Peyer's patch (tissue), 4 donors: ENCODE results near the gene CGA. TPM values are rescaled to one million over a fixed set of nuclear protein-coding genes. Genes with fewer than 3 reads are reported as not detected.

ENCODE experiments used
- DNase-seq, 3 donors: peaks; one replicate each; pipeline ENCODE4 v3.0.0-alpha.2; 2017 to 2019
- H3K27ac ChIP-seq, 4 donors: fragments of 200-600 bp; sonication (generic); one replicate each; pipeline ENCODE4 v1.5.1; 2016 to 2019
- H3K27me3 ChIP-seq, 2 donors: fragments of 200-600 bp; sonication (generic); one replicate each; pipeline ENCODE4 v1.5.1; 2019
- H3K36me3 ChIP-seq, 3 donors: fragments of 200-600 bp; sonication (generic); one replicate each; pipeline ENCODE4 v1.5.1; 2016 to 2019
- H3K4me1 ChIP-seq, 4 donors: fragments of 200-600 bp; sonication (generic); one replicate each; pipeline ENCODE4 v1.5.1; 2016 to 2019
- H3K4me3 ChIP-seq, 4 donors: fragments of 200-600 bp; sonication (generic); 1 replicate in 3 of 4; 2 replicates in 1 of 4; pipeline ENCODE4 v1.5.1; 2016 to 2019; ENCODE audit warnings: mild to moderate bottlenecking in 1 of 4
- H3K9me3 ChIP-seq, 4 donors: fragments of 200-600 bp; sonication (generic); one replicate each; pipeline ENCODE4 v1.5.1; 2016 to 2019; ENCODE audit warnings: mild to moderate bottlenecking in 1 of 4
- CTCF ChIP-seq, 6 experiments: fragments of 450-650 bp in 4 of 6; fragments of 200-600 bp in 2 of 6; sonication (generic) in 1 of 6; IDR thresholded peaks; one replicate each; pipeline ENCODE4 v1.5.1; 2017 to 2019; ENCODE audit warnings: antibody characterized with exemption in 6 of 6, mild to moderate bottlenecking in 3 of 6, moderate library complexity in 1 of 6
- POLR2A ChIP-seq, 2 donors: fragments of 450-650 bp; IDR thresholded peaks; one replicate each; pipeline ENCODE4 v1.5.1; 2017; ENCODE audit warnings: antibody characterized with exemption in 2 of 2, mild to moderate bottlenecking in 2 of 2, moderate library complexity in 2 of 2
- total RNA-seq, 4 donors: library from RNA; depleted of rRNA; stranded (reverse); fragments of >200 nt; gene quantifications; one replicate each; pipeline ENCODE4 v1.1.0, GENCODE V29; 2016

CGA gene
- total RNA-seq, 4 donors from 2014 or later, result not detected

GRCh38 chr6:87065117-87065516, 29.8 kb downstream of the CGA start:
- no peak for TF ChIP-seq CTCF (IDR thresholded peaks at IDR 0.05)
- TF ChIP-seq POLR2A (IDR thresholded peaks at IDR 0.05), result no peak
- H3K36me3 ChIP-seq, result no peaks in the 10 kb centered on the region
- no peaks in the 10 kb centered on the region for H3K4me1 ChIP-seq
- H3K4me3 ChIP-seq, result no peak overlapping the region
- no peak overlapping the region for H3K27ac ChIP-seq
- no peaks in the 10 kb centered on the region for H3K27me3 ChIP-seq
- DNase-seq, result no peak
- H3K9me3 ChIP-seq, result no peaks in the 10 kb centered on the region

GRCh38 chr6:87059943-87060342, 35.0 kb downstream of the CGA start:
- no peak for TF ChIP-seq POLR2A (IDR thresholded peaks at IDR 0.05)
- no peak for TF ChIP-seq CTCF (IDR thresholded peaks at IDR 0.05)
- Histone ChIP-seq H3K4me3 (no peak overlapping the region), H3K27ac (no peak overlapping the region), H3K36me3 (no peaks in the 10 kb centered on the region), H3K27me3 (no peaks in the 10 kb centered on the region), H3K9me3 (no peaks in the 10 kb centered on the region), H3K4me1 (no peaks in the 10 kb centered on the region)
- DNase-seq, result no peak

- H3K27ac ChIP-seq, result no peak overlapping the region
- TF ChIP-seq CTCF (IDR thresholded peaks at IDR 0.05), result no peak
- TF ChIP-seq POLR2A (IDR thresholded peaks at IDR 0.05), result no peak
- no peaks in the 10 kb centered on the region for H3K27me3 ChIP-seq
- DNase-seq, result no peak
- H3K4me3 ChIP-seq, result no peak overlapping the region
- no peaks in the 10 kb centered on the region for H3K4me1 ChIP-seq
- no peaks in the 10 kb centered on the region for H3K9me3 ChIP-seq
- H3K36me3 ChIP-seq, result no peaks in the 10 kb centered on the region
Measured at GRCh38 chr6:87054143-87054833, 40.6 kb downstream of the CGA start.

GRCh38 chr6:87053312-87053711, 41.6 kb downstream of the CGA start:
- Histone ChIP-seq H3K27me3 (no peaks in the 10 kb centered on the region), H3K9me3 (no peaks in the 10 kb centered on the region), H3K4me1 (no peaks in the 10 kb centered on the region), H3K27ac (no peak overlapping the region), H3K36me3 (no peaks in the 10 kb centered on the region), H3K4me3 (no peak overlapping the region)
- no peak for DNase-seq
- TF ChIP-seq POLR2A (IDR thresholded peaks at IDR 0.05) (no peak), CTCF (IDR thresholded peaks at IDR 0.05) (no peak)

- H3K9me3 ChIP-seq, result no peaks in the 10 kb centered on the region
Measured at GRCh38 chr6:87049779-87050178, 45.1 kb downstream of the CGA start.

GRCh38 chr6:87045521-87046075, 49.3 kb downstream of the CGA start:
- no peak overlapping the region for H3K27ac ChIP-seq

More at GRCh38 chr6:87049779-87050178, 45.1 kb downstream of the CGA start:
- no peak for DNase-seq
- TF ChIP-seq POLR2A (IDR thresholded peaks at IDR 0.05), result no peak
- H3K36me3 ChIP-seq, result no peaks in the 10 kb centered on the region
- no peak overlapping the region for H3K4me3 ChIP-seq
- no peaks in the 10 kb centered on the region for H3K4me1 ChIP-seq
- no peaks in the 10 kb centered on the region for H3K27me3 ChIP-seq
- no peak overlapping the region for H3K27ac ChIP-seq

More at GRCh38 chr6:87045521-87046075, 49.3 kb downstream of the CGA start:
- no peak for TF ChIP-seq POLR2A (IDR thresholded peaks at IDR 0.05)
- no peak for TF ChIP-seq CTCF (IDR thresholded peaks at IDR 0.05)
- no peak for DNase-seq
- H3K4me3 ChIP-seq, result no peak overlapping the region
- no peaks in the 10 kb centered on the region for H3K36me3 ChIP-seq
- H3K9me3 ChIP-seq, result no peaks in the 10 kb centered on the region
- no peaks in the 10 kb centered on the region for H3K4me1 ChIP-seq
- H3K27me3 ChIP-seq, result no peaks in the 10 kb centered on the region
